GM23248 (cell line): ENCODE results near the gene IGSF1.

Experiments
- EZH2 ChIP-seq: fragments of 200-600 bp; sonication (generic); IDR thresholded peaks from 2 replicates; pipeline ENCODE4 v1.6.1; 2018; ENCODE audit warnings: antibody characterized with exemption, mild to moderate bottlenecking; ENCODE audit not compliant: insufficient read depth, poor library complexity, severe bottlenecking
- EZH2phosphoT487 ChIP-seq: fragments of 200-600 bp; sonication (generic); IDR thresholded peaks from 2 replicates; pipeline ENCODE4 v1.6.1; 2018; ENCODE audit warnings: antibody characterized with exemption, moderate library complexity, mild to moderate bottlenecking, low read depth; ENCODE audit not compliant: insufficient read depth

DNA sequence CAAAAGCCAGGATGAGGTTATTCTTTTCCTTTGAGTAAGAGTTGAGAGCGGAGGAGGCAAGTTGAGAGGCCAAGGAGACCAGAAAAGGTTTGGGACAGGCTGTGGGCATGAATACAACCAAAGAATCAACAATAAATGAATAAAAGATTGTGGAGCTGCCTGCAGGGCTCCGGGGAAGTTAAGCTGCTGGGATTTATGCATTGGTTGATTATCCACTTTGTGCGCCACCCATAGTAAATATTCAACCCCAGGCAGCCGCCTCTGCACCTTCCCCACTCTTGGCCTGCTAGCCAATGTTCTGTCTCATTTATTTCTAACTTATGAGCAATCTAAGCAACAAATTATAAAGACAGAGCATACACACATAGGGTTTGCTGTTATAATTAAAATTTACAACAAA is 28.2 kb upstream of the IGSF1 start:
- TF ChIP-seq EZH2 (no peak), EZH2phosphoT487 (no peak)
